Measurements from ENCODE around the gene DNAJC3.
"Not testable (repeated sequence)": the region's sequence is repeated elsewhere in the genome, so short reads cannot be mapped to it uniquely, and the experiment has no call there.

DNAJC3 gene, protein sequence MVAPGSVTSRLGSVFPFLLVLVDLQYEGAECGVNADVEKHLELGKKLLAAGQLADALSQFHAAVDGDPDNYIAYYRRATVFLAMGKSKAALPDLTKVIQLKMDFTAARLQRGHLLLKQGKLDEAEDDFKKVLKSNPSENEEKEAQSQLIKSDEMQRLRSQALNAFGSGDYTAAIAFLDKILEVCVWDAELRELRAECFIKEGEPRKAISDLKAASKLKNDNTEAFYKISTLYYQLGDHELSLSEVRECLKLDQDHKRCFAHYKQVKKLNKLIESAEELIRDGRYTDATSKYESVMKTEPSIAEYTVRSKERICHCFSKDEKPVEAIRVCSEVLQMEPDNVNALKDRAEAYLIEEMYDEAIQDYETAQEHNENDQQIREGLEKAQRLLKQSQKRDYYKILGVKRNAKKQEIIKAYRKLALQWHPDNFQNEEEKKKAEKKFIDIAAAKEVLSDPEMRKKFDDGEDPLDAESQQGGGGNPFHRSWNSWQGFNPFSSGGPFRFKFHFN

DNA sequence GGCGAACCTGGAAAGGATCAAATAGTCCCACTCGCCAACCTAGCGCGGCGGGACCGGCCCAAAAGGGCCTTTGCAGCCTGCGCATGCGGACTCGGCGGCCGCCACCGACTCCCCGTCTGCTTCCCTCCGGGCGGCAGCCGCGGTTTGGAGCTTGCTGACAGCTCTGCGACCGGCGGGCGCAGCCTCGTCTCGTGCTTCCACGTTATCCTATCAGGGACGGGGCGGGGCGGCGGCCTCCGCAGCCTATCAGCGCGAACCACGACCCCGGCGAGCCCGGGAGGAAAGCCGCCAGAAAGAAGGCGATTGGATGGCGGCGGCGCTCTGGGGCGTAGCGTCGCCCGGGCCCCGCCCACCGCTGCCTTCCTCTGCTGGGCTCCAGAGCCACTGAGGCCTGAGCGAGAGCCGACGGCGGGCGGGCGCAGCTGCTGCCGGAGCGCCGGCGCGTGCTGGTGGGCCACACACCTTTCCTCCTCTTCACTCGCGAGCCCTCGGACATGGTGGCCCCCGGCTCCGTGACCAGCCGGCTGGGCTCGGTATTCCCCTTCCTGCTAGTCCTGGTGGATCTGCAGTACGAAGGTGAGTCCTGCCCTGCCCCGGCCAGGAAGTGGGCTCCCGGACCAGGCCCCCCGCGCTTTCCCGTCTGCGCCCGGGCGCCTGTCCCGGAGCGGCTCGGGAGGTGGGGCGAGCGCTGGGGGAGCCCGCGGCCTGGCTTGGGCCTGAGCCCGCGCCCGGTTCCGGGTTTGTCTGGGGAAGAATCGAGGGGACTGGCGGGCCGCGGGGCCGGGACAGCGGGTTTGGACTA lies at the start of gene DNAJC3:
Gene DNAJC3 (plus strand): TSS at position 378 of the 802 bp plus-strand sequence. CDS start 117 bp downstream, at position 495.
- peak; percentile 98 for DNase-seq

- DNase-seq, result no peak
Observed at GRCh38 chr13:95627590-95627989, 49.3 kb upstream of the DNAJC3 start.

DNA sequence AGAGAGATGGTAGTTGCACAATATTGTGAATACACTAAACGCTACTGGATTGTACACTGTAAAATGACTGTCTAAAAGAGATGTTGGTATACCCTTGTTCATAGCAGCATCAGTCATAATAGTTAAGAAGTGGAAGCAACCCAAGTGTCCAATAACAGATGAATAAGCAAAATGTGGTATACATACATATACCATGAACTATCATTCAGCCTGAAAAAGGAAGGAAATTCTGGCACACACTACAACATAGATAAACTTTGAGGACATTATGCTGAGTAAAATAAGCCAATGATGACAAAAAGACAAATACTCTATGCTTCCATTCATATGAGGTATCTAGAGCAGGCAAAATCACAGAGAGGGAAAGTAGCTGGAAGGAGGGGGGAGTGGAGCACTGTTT lies 48.5 kb upstream of the DNAJC3 start:
- DNase-seq, result no peak

DNA sequence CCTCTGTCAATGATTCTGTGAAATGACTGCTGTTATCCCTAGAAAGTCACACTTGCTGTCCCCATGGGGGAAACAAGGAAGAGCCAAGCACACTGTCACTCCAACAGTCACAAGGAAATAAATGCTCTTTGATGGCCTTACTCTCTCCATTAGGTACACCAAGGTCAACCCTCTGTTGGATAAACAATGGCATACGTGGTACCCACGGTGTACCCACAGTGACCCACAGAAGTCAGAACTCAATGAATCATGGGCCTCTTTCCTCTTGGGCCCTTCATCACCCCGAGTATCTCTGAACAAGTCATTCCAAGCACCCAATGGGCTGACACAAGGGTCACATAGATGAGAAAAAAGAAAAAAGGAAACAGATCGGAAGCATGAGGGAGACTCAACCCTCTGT lies 47.9 kb upstream of the DNAJC3 start:
- no peak for DNase-seq

- DNase-seq, result no peak
Observed at GRCh38 chr13:95630593-95630992, 46.3 kb upstream of the DNAJC3 start.

DNA sequence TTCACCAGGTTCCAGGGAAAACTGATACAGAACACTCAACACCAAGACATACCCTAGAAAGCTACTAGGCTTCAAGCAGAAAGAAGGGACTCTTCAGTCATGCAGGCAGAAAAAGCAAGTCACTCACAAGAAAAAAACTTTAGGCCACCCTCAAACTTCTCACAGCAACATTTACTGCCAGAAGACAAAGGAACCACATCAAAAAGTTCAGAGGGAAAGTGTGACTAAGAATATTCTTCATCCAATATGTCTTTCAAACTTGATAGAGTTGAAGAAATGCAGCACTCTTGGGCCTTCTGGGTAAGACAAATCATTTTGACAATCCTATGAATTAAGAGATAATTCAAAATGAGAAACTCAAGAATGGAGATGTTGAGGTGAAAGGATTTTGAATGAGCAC lies 40.1 kb upstream of the DNAJC3 start:
- no peak for DNase-seq

GRCh38 chr13:95641291-95642027 lies 35.5 kb upstream of the DNAJC3 start:
- DNase-seq, result no peak

DNA sequence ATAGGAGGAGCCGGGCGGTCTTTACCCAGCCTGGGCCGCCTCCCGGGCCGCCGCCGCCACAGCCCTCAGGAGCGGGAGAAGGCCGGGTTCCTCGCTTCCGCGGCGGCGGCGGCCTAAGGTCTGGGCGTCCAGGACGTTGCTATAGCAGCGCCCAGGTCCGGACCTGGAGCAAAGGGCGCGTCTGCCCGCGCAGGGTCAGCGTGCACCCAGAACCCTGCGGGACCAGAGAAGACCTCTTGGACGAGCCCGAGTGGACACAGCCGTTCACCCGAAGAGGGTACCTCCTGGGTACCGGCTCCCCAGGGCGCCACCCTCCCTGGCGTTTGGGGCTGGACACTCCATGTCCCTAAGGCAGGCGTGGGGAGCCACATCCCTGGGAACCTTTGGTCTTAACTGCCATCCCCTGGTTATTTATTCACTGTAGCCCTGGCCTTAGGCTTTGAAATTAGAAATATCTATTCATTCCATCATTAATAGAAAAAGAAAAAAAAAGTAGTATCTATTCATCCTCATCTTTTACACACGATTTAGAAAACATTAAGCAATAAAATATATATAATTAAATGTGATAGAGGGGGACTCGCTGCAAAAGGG lies 34.8 kb upstream of the DNAJC3 start:
- no peak for DNase-seq

DNA sequence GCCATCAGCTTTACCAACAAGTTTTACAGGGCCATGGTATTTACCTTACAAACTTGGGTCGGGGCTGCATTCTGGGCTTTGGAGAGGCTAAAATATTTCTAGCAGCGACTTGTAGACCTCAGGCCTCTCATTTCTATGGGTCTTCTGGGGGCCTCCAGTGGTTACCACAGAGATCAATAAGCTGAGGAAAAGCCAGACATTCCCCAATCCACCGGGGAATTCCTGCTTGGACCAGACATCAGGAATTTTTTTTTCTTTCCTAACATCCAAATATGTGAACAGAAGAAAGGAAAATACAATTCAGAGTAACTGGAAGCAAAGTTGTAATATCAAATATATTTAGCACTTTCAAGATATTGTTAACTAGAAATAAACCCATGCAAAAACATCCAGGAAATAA lies 33.9 kb upstream of the DNAJC3 start:
- DNase-seq, result no peak

- no peak for DNase-seq
Observed at GRCh38 chr13:95643571-95643935, 33.4 kb upstream of the DNAJC3 start.

- DNase-seq, result peak; percentile 62
Observed at GRCh38 chr13:95643936-95644598, 32.9 kb upstream of the DNAJC3 start.

DNA sequence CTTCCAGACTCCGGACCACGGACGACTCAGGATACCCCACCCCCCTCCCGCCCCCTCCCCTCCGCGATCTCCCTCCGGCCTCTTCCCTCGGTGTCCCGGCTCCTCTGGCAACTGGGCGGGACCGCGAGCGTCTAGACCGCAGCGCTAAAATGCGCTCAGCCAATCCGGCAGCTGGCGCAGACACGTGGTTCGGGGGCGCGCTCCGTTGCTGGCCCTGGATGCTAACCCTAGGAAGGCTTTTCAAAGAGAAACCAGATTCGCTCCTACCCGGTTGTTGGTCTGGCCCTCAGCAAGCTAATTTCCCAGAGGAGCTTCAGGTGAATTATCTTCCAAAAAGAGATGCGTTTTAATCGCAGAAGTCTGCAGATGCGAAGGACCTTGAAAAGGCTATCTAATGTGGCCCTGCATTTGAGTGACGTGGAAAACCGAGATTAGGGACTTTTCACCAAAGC lies 32.3 kb upstream of the DNAJC3 start, which contains the start of gene DZIP1:
Gene DZIP1 (minus strand): TSS at position 106 of the 452 bp plus-strand sequence. CDS start 2,677 bp downstream, outside the sequence.
- no peak for DNase-seq

GRCh38 chr13:95647321-95647720 lies 29.6 kb upstream of the DNAJC3 start:
- DNase-seq, result no peak

DNA sequence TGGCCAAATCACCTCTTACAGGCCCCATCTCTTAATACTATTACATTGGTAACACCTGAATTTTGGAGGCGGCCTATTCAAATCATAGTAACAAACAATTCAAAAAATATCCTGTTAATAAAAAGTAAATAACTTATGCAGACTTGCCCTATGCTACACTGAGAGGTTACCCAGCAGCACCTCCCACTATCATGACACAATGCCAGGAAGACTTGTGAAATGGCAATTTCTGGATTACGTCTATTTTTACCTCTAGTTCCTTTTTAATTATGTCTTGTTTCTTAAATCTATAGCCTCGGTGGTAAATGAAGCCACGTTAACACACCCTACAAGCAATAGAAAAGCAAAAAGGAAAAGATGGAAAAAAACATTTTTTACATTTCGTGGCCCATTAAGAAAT lies 26.2 kb upstream of the DNAJC3 start:
- DNase-seq, result no peak

GRCh38 chr13:95652244-95652764 lies 24.6 kb upstream of the DNAJC3 start:
- DNase-seq, result no peak

- DNase-seq, result no peak
Observed at GRCh38 chr13:95652821-95653220, 24.1 kb upstream of the DNAJC3 start.

- no peak for DNase-seq
Observed at GRCh38 chr13:95656386-95657015, 20.4 kb upstream of the DNAJC3 start.

- DNase-seq, result no peak
Observed at GRCh38 chr13:95659500-95659899, 17.4 kb upstream of the DNAJC3 start.

DNA sequence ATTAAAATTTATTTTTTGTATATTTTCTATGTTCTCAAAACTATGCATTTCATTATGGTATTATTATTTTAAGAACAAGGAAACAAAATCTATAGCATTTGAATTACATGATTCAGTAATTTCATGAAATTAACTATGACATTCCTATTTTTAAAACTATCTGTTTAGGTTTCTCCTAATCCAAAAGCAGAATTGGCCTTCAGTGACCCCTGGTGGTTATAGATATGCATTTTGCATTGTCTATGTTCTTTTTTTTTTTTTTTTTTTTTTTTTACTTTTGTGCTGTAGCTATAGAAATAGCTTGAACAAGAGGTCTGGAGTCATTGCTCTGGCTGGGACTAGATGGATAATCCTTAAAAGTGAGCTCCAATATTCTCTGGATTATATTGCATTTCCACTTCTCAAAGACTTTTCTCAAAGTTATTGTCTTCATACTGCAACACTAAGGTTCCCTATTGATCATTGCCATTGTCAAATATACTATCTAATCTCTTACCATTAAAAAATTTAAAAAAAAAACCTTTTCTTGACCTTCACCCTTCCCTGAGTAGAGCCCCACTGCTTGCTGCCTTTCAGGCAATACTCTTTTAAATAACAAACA lies 15.9 kb upstream of the DNAJC3 start:
- DNase-seq, result no peak

GRCh38 chr13:95667235-95667634 lies 9.7 kb upstream of the DNAJC3 start:
- not testable (repeated sequence) for DNase-seq

DNA sequence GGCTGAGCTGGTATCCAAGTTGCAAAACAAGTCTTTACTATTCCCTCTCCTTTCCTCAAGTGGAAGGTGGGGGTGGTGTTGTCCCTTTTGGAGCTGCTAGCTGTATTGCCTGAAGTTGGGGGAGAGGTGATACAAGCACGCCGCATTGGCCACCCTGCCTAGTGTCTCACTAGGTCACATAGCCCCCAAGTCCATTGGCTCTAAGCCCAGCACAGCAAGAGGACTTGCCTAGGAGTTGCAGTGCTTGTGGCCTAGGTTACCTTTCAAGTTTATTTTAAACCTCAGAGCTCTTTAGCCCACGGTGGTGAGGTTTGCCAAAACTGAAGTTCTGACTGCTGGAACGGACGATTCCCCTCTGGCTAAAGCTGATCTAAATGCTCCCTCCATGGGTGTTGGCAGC lies 5.3 kb upstream of the DNAJC3 start:
- DNase-seq, result no peak

Measured in activated CD8-positive, alpha-beta memory T cell treated with anti-CD3 and anti-CD28 coated beads for 24 hours (primary cell).